HG02678 (cell line): ENCODE data around the gene FAM241B.

Source experiments
- ATAC-seq: cut with Tn5 transposase; IDR thresholded peaks from one replicate; pipeline ENCODE4 v1.9.1; 2021; ENCODE audit warnings: mild to moderate bottlenecking, moderate library complexity; ENCODE audit not compliant: unreplicated experiment

The FAM241B gene

GRCh38 chr10:69629897-69630650, at the start of gene FAM241B:
FAM241B (plus strand) TSS chr10:69630247; CDS start chr10:69631744, 1,497 bp downstream.
- no peak for ATAC-seq

GRCh38 chr10:69580435-69580834, 49.6 kb upstream of the FAM241B start:
- ATAC-seq = no peak

- ATAC-seq = no peak
Measured at GRCh38 chr10:69583106-69583505, 46.9 kb upstream of the FAM241B start.

- no peak for ATAC-seq
Measured at GRCh38 chr10:69584624-69585023, 45.4 kb upstream of the FAM241B start.

GRCh38 chr10:69588358-69588757, 41.7 kb upstream of the FAM241B start:
- ATAC-seq = no peak

- no peak for ATAC-seq
Measured at GRCh38 chr10:69600761-69601330, 29.2 kb upstream of the FAM241B start.

- ATAC-seq = no peak
Measured at GRCh38 chr10:69609077-69609476, 21.0 kb upstream of the FAM241B start.

GRCh38 chr10:69612760-69613159, 17.3 kb upstream of the FAM241B start:
- no peak for ATAC-seq

- no peak for ATAC-seq
Measured at GRCh38 chr10:69614130-69614529, 15.9 kb upstream of the FAM241B start.

GRCh38 chr10:69616358-69616757, 13.7 kb upstream of the FAM241B start:
- ATAC-seq = no peak

- ATAC-seq = no peak
Measured at GRCh38 chr10:69618746-69619145, 11.3 kb upstream of the FAM241B start.

GRCh38 chr10:69619626-69620025, 10.4 kb upstream of the FAM241B start:
- no peak for ATAC-seq

GRCh38 chr10:69620625-69621024, 9.4 kb upstream of the FAM241B start:
- no peak for ATAC-seq

- no peak for ATAC-seq
Measured at GRCh38 chr10:69624245-69624786, 5.7 kb upstream of the FAM241B start.

- no peak for ATAC-seq
Measured at GRCh38 chr10:69626826-69627225, 3.2 kb upstream of the FAM241B start.

GRCh38 chr10:69628891-69629290, 1.2 kb upstream of the FAM241B start:
- no peak for ATAC-seq

GRCh38 chr10:69629519-69629896, 539 bp upstream of the FAM241B start:
- ATAC-seq = no peak

- ATAC-seq = no peak
Measured at GRCh38 chr10:69630651-69631400, 779 bp downstream of the FAM241B start.

- ATAC-seq = no peak
Measured at GRCh38 chr10:69631566-69631965, 1.5 kb downstream of the FAM241B start.

- no peak for ATAC-seq
Measured at GRCh38 chr10:69632516-69633199, 2.6 kb downstream of the FAM241B start.
